DMS79 (cell line): ENCODE data around the gene TCF20.

Experiments used
- DNase-seq: peaks from one replicate; lab custom pipeline; 2025; lab: John Stamatoyannopoulos, UW

Gene TCF20

GRCh38 chr22:42270510-42271190 lies at the start of gene TCF20:
Gene TCF20 (minus strand): TSS chr22:42270653. CDS start chr22:42215305, 55,348 bp downstream.
- DNase-seq: no peak

- no peak for DNase-seq
Observed at GRCh38 chr22:42319386-42319785, 48.9 kb upstream of the TCF20 start.

GRCh38 chr22:42318967-42319366 lies 48.5 kb upstream of the TCF20 start:
- no peak for DNase-seq

GRCh38 chr22:42317691-42318547 lies 47.5 kb upstream of the TCF20 start:
- DNase-seq: no peak

GRCh38 chr22:42317008-42317407 lies 46.6 kb upstream of the TCF20 start:
- DNase-seq: no peak

- no peak for DNase-seq
Observed at GRCh38 chr22:42315392-42315756, 44.9 kb upstream of the TCF20 start.

- no peak for DNase-seq
Observed at GRCh38 chr22:42314709-42315391, 44.4 kb upstream of the TCF20 start.

- peak; percentile 91 for DNase-seq
Observed at GRCh38 chr22:42313804-42314581, 43.5 kb upstream of the TCF20 start.

- no peak for DNase-seq
Observed at GRCh38 chr22:42313204-42313603, 42.8 kb upstream of the TCF20 start.

GRCh38 chr22:42310291-42311015 lies 40.0 kb upstream of the TCF20 start:
- DNase-seq: no peak

GRCh38 chr22:42309865-42310264 lies 39.4 kb upstream of the TCF20 start:
- no peak for DNase-seq

- no peak for DNase-seq
Observed at GRCh38 chr22:42308892-42309468, 38.5 kb upstream of the TCF20 start.

GRCh38 chr22:42307806-42308563 lies 37.5 kb upstream of the TCF20 start:
- DNase-seq: no peak

GRCh38 chr22:42306010-42306409 lies 35.6 kb upstream of the TCF20 start:
- no peak for DNase-seq

- DNase-seq: no peak
Observed at GRCh38 chr22:42304324-42304790, 33.9 kb upstream of the TCF20 start.

GRCh38 chr22:42303396-42304323 lies 33.2 kb upstream of the TCF20 start:
- DNase-seq: no peak

- no peak for DNase-seq
Observed at GRCh38 chr22:42301742-42302102, 31.3 kb upstream of the TCF20 start.

- no peak for DNase-seq
Observed at GRCh38 chr22:42301077-42301741, 30.8 kb upstream of the TCF20 start.
